HS-5 (cell line): ENCODE measurements around the gene UPF1.
"Not testable (repeated sequence)": the region's sequence is repeated elsewhere in the genome, so short reads cannot be mapped to it uniquely, and the experiment has no call there.

Experiments
- DNase-seq: peaks from one replicate; pipeline ENCODE4 v3.0.0-alpha.2; 2012; ENCODE audit warnings: low read depth

Gene UPF1

GRCh38 chr19:18898607-18899408, 67.0 kb downstream of the UPF1 start:
- DNase-seq = no peak

DNA sequence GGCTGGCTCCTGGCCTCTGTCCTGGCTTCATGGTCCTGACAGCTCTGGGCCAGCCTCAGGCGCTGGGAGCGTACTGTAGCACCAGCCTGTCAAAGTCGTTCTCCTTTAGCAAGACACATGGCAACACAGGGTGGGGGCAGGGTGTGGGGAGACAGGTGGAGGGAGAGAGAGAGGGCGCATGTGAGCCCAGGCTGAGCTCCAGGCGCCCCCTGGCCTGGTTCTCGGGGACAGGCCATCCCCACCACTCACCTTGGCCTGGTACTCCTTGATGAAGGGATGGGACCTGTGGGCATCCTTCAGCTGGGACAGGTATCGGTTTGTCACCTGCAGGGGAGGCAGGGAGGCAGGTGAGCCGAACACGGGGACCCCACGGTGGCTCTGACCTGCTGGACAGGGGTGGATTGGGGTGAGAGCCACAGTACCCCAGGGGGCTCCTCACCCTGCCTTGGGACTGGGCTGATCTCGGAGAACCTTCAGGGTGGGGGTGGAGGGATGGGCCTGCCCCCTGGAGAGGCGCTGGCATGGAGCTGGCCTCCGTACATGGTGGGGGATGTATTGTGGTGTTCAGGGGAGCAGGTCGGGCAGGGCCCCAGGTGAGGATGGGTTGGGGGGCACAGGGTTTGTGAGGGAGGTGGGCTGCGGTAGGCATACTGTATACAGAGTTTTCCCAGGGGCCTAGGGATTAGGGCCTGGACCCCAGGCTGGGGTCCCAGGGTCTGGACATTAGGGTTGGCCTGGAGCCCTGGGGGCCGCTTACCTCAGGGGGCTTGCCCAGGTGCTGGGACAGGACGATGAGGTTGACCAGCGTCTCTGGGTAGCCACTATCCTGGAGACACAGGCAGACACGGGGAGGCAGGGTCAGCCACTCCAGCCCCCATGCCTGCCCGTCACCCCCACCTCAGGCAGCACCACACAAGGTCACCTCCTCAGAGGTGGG, 68.1 kb downstream of the UPF1 start:
- no peak for DNase-seq

GRCh38 chr19:18900700-18901481, 69.1 kb downstream of the UPF1 start:
- DNase-seq = no peak

DNA sequence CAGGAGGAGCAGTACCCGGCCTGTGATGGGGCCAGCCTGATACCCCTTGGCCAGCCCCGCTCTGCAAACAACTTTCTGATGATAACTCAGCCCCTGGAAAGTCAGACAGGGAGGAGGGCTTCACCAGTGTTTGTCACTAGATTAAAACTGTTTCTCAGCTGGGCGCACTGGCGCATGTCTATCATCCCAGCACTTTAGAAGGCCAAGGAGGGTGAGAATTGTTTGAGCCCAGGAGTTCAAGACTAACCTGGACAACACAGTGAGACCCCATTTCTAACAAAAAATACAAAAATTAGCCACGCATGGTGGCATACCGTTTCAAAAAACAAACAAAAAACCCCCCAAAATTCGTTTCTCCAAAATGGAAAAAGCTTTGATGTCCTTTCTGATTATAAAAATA, 69.7 kb downstream of the UPF1 start:
- no peak for DNase-seq

- not testable (repeated sequence) for DNase-seq
Observed at GRCh38 chr19:18902519-18902918, 70.8 kb downstream of the UPF1 start.

DNA sequence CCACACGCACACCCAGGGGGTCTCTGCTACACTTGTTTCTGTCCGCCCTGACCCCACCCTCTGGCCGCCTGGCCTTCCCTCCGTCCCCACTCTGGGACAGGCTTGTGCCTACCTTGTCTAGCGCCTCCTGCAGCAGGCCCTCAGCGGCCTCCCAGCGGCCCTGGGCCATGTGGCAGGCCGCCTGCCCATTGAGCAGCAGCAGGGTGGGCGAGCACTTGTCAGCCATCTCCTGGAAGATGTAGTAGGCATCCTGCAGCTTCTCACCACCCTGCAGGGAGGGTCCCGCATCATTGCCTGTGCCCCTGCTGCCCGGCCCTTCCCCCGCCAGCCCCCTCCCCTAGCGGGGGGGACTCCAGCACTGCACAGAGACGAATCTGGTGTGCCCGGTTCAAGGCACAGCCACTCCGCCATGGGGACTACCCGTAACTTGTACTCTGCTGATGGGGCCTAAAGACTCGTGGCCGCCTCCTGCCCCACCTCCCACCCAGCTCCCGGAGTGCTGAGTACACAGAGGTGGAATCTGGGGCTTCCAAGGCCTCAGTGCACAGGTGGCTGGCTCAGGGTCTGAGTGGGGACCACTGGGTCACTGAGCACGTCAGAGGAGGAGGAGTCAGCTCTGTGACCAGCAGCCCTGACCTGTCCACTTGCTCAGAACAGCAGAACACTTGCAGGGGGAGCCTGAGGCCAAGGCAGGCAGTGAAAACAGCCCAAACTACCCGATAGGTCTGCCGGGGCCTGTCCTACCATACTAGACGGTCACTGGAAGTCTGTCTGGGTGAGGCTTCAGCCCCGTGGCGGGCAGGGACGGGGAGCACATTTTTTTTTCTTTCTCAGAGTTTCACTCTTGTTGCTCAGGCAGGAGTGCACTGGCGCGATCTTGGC, 71.6 kb downstream of the UPF1 start:
- DNase-seq = no peak

GRCh38 chr19:18904334-18905057, 72.7 kb downstream of the UPF1 start:
- DNase-seq = no peak

- DNase-seq = no peak
Observed at GRCh38 chr19:18905058-18905456, 73.3 kb downstream of the UPF1 start.

DNA sequence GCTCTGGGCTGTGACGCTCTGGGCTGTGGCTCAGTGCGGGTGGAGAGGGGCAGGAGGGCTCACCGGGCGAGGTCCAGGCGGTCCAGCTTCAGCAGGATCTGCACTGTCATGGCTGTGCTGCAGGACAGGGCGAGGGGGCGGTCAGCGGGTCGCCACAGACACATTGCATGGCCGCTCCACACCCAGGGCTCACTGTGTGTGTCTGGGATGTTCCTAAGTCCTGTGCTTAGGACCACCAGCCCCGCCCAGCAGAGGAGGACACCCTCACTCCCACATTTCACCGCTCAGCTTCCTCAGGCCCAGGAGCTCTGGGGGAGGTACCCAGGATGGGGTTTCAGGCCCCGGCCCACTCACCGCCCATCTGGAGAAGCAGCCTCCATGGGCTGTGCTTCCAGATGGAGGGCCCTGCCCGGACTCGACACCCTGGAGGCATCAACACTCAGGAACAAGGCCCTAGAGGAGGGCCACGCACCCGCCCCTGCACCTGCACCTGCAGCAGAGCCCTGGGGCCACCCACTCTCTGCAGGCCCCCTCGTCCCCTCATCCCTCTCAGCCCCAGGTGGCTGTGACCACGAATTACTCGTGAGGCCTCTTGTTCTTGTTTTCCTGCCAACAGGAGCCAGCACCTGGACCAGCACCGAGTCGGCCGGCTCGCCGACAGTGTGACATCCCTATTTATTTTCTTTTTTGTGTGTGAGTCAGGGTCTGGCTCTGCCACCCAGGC, 73.9 kb downstream of the UPF1 start:
- no peak for DNase-seq

DNA sequence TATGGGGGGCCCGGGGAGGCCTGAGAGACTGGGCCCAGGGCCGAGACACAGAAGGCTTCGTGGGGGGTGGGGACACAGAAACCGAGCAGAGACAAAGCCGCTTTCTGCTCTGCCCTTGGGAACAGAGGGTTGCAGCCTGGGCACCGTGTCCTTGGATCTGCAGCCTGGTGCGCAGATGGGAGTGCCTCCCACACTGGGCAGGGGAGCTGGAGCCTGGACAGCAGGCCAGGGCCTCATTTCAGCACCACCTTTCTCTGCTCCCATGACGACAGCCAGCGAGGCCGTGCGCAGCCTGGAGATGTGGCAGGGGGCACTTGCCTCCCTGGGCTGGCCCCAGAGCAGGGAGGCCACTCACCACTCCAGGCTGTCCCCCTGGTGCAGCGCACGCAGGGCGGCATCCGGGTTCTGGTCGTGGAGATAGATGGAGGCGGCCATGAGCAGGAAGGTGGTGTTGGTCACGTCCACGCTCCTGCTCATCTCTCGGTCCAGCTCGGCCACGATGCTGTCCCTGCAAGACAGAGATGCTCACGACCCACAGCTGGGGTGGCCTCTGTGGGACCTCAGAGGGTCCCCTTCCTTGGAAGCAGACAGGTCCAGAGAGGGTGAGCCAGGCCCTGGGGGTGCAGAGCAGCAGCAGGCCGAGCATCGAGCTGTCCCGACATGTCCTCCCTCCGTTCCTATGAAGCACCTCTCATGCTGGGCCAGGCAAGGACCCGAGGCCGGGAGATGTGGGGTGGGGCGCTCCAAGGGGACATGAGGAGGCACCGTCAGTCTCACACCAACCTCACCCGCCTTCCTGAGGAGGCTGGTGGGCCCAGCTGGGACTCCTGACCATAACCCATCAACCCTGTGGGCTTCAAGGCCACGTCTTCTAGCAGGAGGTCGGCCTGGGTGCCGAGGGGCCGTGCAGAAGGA, 75.1 kb downstream of the UPF1 start:
- no peak for DNase-seq

DNA sequence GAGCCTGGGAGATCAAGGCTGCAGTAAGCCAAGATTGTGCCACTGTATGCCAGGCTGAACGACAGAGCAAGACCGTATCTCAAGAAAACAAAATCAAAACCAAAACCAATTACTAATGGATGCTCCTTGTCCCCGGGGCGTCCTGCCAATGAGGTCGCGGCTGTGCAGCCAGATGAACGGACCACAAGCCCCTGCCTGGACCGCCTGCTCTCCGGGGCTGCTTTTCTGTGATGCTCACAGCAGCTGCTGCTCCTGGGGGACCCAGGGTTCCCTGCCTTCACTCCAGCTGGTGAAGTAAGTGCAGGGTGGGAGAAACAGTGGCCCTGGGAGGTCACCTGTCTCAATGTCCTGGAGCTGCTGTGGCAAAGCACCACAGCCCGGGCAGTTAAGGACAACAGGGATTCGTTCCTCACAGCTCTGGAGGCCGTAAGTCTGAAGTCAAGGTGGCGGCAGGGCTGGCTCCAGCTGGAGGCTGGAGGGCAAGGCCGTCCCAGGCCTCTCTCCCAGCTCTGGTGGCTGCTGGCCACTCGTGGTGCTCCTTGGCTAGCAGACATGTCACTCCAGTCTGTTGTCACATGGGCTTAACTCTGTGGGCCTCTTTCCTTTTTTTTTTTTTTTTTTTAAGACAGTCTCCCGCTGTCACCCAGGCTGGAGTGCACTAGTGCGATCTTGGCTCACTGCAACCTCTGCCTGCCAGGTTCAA, 77.3 kb downstream of the UPF1 start:
- no peak for DNase-seq

DNA sequence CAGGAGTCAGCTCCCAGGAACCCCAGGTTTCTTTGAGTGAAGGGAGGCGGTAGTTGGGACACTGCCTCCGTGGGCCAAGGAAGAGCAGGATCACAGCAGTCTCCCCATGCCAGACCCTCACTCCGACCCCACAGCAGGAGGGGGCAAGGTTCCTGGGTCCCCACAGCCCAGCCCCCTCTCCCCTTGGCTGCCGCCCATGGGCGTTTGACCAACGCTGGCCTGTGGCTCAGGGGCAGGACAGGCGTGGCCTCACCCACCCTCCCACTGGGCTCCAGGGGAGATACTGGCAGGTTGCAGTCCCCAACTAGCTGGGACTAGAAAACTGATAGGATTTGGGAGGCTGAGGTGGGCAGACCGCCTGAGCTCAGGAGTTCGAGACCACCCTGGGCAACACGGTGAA, 78.3 kb downstream of the UPF1 start:
- no peak for DNase-seq

- no peak for DNase-seq
Observed at GRCh38 chr19:18910801-18911436, 79.2 kb downstream of the UPF1 start.

- DNase-seq = no peak
Observed at GRCh38 chr19:18912933-18913332, 81.2 kb downstream of the UPF1 start.

GRCh38 chr19:18913466-18913865, 81.7 kb downstream of the UPF1 start:
- no peak for DNase-seq

DNA sequence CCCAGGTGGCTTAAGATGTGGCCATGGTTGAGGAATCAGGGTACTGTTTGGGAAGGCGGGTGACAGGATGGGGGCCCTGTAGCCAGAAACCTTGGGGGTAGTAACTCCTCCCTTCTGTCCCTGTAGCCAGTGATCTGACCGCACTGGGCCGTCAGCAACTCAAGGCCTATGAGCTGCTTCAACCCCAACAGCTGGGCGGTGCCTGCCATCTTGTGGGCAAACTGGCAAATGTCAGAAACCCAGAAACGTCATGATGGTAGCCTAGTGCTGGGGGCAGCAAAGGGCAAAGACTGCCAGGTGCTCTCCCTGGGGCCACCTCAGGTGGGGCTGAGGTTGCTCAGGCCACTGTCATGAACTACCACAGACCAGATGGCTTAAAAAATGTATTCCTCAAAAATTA, 83.9 kb downstream of the UPF1 start:
- DNase-seq = no peak

- not testable (repeated sequence) for DNase-seq
Observed at GRCh38 chr19:18917593-18917992, 85.8 kb downstream of the UPF1 start.
